HG02981 (cell line): ENCODE data around the gene SAAL1.
"Not testable (repeated sequence)": the region's sequence is repeated elsewhere in the genome, so short reads cannot be mapped to it uniquely, and the experiment has no call there.

Experiments used
- ATAC-seq: cut with Tn5 transposase; IDR thresholded peaks from one replicate; pipeline ENCODE4 v1.9.1; 2021; ENCODE audit warnings: mild to moderate bottlenecking, moderate library complexity; ENCODE audit not compliant: unreplicated experiment

Gene SAAL1

GRCh38 chr11:18105802-18106574 lies at the start of gene SAAL1:
Gene SAAL1 (minus strand): TSS chr11:18106082. CDS start chr11:18106041, 41 bp downstream.
- peak; percentile 92 for ATAC-seq

GRCh38 chr11:18151581-18151980 lies 45.7 kb upstream of the SAAL1 start:
- ATAC-seq, result no peak

- ATAC-seq, result no peak
Measured at GRCh38 chr11:18145837-18146236, 40.0 kb upstream of the SAAL1 start.

GRCh38 chr11:18145025-18145424 lies 39.1 kb upstream of the SAAL1 start:
- ATAC-seq, result no peak

- ATAC-seq, result no peak
Measured at GRCh38 chr11:18144243-18144642, 38.4 kb upstream of the SAAL1 start.

- ATAC-seq, result no peak
Measured at GRCh38 chr11:18140145-18140544, 34.3 kb upstream of the SAAL1 start.

- no peak for ATAC-seq
Measured at GRCh38 chr11:18137186-18137800, 31.4 kb upstream of the SAAL1 start.

GRCh38 chr11:18135308-18135707 lies 29.4 kb upstream of the SAAL1 start:
- ATAC-seq, result no peak

- no peak for ATAC-seq
Measured at GRCh38 chr11:18132341-18132740, 26.5 kb upstream of the SAAL1 start, which contains the start of gene MRGPRX3. Gene MRGPRX3 (plus strand): TSS chr11:18132571. CDS start chr11:18137203, 4,632 bp downstream.

- not testable (repeated sequence) for ATAC-seq
Measured at GRCh38 chr11:18131115-18131514, 25.2 kb upstream of the SAAL1 start.

- ATAC-seq, result not testable (repeated sequence)
Measured at GRCh38 chr11:18121331-18121828, 15.5 kb upstream of the SAAL1 start.

GRCh38 chr11:18115360-18116127 lies 9.7 kb upstream of the SAAL1 start:
- ATAC-seq, result peak; percentile 86

GRCh38 chr11:18111005-18111404 lies 5.1 kb upstream of the SAAL1 start:
- ATAC-seq, result no peak

GRCh38 chr11:18108254-18108653 lies 2.4 kb upstream of the SAAL1 start:
- ATAC-seq, result no peak

GRCh38 chr11:18106688-18107087 lies 806 bp upstream of the SAAL1 start:
- no peak for ATAC-seq

- no peak for ATAC-seq
Measured at GRCh38 chr11:18105086-18105801, 638 bp downstream of the SAAL1 start.

- no peak for ATAC-seq
Measured at GRCh38 chr11:18100926-18101656, 4.8 kb downstream of the SAAL1 start.

GRCh38 chr11:18093959-18094358 lies 11.9 kb downstream of the SAAL1 start:
- ATAC-seq, result no peak

- no peak for ATAC-seq
Measured at GRCh38 chr11:18091731-18092130, 14.2 kb downstream of the SAAL1 start.

- ATAC-seq, result no peak
Measured at GRCh38 chr11:18088966-18089365, 16.9 kb downstream of the SAAL1 start.
